Activated naive CD4-positive, alpha-beta T cell (primary cell): ENCODE results near the gene ITPKC.
A peak's percentile ranks its signal among the peaks of the same experiment; 100 is the strongest.
"Not testable (repeated sequence)": the region's sequence is repeated elsewhere in the genome, so short reads cannot be mapped to it uniquely, and the experiment has no call there.

Experiments used
- DNase-seq, 4 experiments: peaks; one replicate each; lab custom pipeline; 2025; lab: John Stamatoyannopoulos, UW

The ITPKC gene

GRCh38 chr19:40716031-40716481, 856 bp upstream of the ITPKC start:
- peak in 2 of 4 experiments; percentile 12 to 17 for DNase-seq

- DNase-seq: no peak
These were observed 490 bp downstream of the ITPKC start for GRCh38 chr19:40717325-40717879.

GRCh38 chr19:40717880-40718773, 1.2 kb downstream of the ITPKC start:
- DNase-seq: no peak

GRCh38 chr19:40718774-40719391, 2.0 kb downstream of the ITPKC start:
- no peak for DNase-seq

GRCh38 chr19:40719414-40719894, 2.5 kb downstream of the ITPKC start:
- no peak for DNase-seq

- DNase-seq: no peak
These were observed 4.2 kb downstream of the ITPKC start for GRCh38 chr19:40721140-40721486.

- DNase-seq: no peak
These were observed 5.2 kb downstream of the ITPKC start for GRCh38 chr19:40721936-40722661.

GRCh38 chr19:40723661-40724254, 6.8 kb downstream of the ITPKC start:
- DNase-seq: no peak

GRCh38 chr19:40724315-40724714, 7.4 kb downstream of the ITPKC start:
- no peak for DNase-seq

- DNase-seq: no peak
These were observed 7.9 kb downstream of the ITPKC start for GRCh38 chr19:40724855-40725254.

- DNase-seq: no peak
These were observed 9.4 kb downstream of the ITPKC start for GRCh38 chr19:40726279-40726678.

GRCh38 chr19:40730065-40730464, 13.2 kb downstream of the ITPKC start:
- not testable (repeated sequence) for DNase-seq

GRCh38 chr19:40732304-40732703, 15.4 kb downstream of the ITPKC start:
- DNase-seq: not testable (repeated sequence)

- DNase-seq: no peak
These were observed 16.2 kb downstream of the ITPKC start for GRCh38 chr19:40733149-40733548.

GRCh38 chr19:40735013-40735771, 18.3 kb downstream of the ITPKC start:
- DNase-seq: no peak

- DNase-seq: no peak
These were observed 19.7 kb downstream of the ITPKC start for GRCh38 chr19:40736661-40737060.

- no peak for DNase-seq
These were observed 20.3 kb downstream of the ITPKC start for GRCh38 chr19:40737102-40737644.

- no peak for DNase-seq
These were observed 22.3 kb downstream of the ITPKC start for GRCh38 chr19:40739030-40739839.

GRCh38 chr19:40739871-40740703, 23.2 kb downstream of the ITPKC start:
- no peak for DNase-seq
